Measurements from ENCODE around the gene KAZN.

The KAZN gene

DNA sequence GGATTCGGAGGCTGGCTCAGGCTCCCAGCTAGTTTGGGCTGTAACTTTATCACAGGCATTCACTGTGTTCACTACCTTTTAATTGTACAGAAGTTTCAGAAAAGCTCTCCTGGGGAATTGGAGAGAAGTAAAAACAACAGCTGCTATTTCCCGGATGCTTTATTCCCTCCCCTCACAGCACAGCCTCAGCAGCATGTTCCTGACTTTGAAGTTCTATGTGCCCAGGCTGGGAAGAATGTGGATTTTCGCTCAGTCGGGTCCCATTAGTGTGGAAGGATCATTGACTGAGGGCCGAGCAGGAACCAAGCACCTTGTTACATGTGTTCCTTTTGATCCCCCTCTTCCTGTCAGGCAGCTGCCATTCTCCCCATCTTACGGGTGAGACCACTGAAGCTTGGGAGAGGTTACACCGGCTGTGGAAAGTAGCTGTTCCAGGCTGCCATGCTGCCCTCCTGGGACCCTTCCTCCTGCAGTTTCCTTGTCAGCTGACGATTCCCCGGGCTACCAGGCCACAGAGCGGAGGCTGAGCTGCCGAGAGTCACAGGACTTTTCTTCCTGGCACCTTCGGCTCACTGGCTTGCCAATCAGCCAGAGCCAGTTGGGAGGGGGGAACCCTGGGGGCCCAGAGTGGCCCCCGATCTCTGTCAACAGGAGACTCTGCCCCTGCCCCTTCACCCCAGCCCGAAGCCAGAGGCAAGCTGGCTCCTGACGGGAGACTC is 331.9 kb downstream of the KAZN start:
- Histone ChIP-seq H3K27me3 (ENCODE audit: control insufficient read depth, low read length) (no peaks in the 10 kb centered on the region), H3K36me3 (ENCODE audit: control insufficient read depth, low read length) (no peaks in the 10 kb centered on the region), H3K79me2 (ENCODE audit: control insufficient read depth, low read length) (no peaks in the 10 kb centered on the region), H3K9me3 (ENCODE audit: control insufficient read depth, insufficient read depth, low read length) (no peaks in the 10 kb centered on the region), H3K4me3 (ENCODE audit: low read length) (no peak overlapping the region), H3K9me2 (replicated peaks; ENCODE audit: control insufficient read depth, low read length) (no peaks in the 10 kb centered on the region), H3K27ac (ENCODE audit: low read depth, low read length) (no peak overlapping the region), H3F3A (ENCODE audit: control insufficient read depth, insufficient read depth) (no peaks in the 10 kb centered on the region), H3K4me2 (ENCODE audit: low read length) (no peak overlapping the region), H3K4me1 (ENCODE audit: control insufficient read depth, low read length) (no peaks in the 10 kb centered on the region), H4K20me1 (ENCODE audit: control insufficient read depth, insufficient read depth, low read depth, low read length) (no peaks in the 10 kb centered on the region)
- TF ChIP-seq EZH2phosphoT487 (IDR thresholded peaks at IDR 0.05; ENCODE audit: borderline replicate concordance, low read length): no peak
- TF ChIP-seq CTCF (IDR thresholded peaks at IDR 0.05; ENCODE audit: low read depth, low read length, poor library complexity, severe bottlenecking): no peak

DNA sequence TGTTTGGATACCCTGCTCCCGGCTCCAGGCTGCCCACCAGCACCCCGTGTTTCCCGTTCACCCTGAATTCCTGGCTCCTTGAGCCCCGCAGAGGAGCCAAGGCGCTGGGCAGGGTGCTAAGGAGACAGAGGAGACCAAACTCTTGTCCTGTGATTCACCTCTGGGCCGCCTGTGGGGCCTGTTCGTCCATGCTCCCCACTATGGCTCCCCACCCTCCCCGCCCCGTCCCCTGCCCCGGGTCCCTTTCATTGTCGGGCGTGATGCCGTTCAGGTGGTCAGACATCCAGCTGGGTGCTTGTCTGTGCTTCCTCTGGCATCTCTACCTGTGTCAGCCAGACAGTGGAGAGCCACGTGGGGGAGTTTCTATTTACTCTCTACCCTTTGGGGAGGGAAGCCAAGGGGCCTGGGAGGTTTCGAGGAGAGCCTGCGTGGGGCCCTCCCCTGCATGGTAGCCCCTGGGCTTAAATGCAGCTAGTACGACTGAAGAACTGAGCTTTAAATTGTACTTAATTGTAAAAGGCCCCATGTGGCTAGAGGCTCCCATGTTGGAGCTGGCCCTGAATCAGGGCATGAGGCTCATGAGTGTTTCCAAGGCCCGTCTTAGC is 333.7 kb downstream of the KAZN start:
- H3K27ac ChIP-seq (ENCODE audit: low read depth, low read length): no peak overlapping the region
- no peak overlapping the region for H3K4me2 ChIP-seq (ENCODE audit: low read length)
- no peaks in the 10 kb centered on the region for H3K36me3 ChIP-seq (ENCODE audit: control insufficient read depth, low read length)
- H3F3A ChIP-seq (ENCODE audit: control insufficient read depth, insufficient read depth): no peaks in the 10 kb centered on the region
- H4K20me1 ChIP-seq (ENCODE audit: control insufficient read depth, insufficient read depth, low read depth, low read length): no peaks in the 10 kb centered on the region
- no peaks in the 10 kb centered on the region for H3K9me2 ChIP-seq (replicated peaks; ENCODE audit: control insufficient read depth, low read length)
- no peak overlapping the region for H3K4me3 ChIP-seq (ENCODE audit: low read length)
- no peaks in the 10 kb centered on the region for H3K4me1 ChIP-seq (ENCODE audit: control insufficient read depth, low read length)
- no peaks in the 10 kb centered on the region for H3K9me3 ChIP-seq (ENCODE audit: control insufficient read depth, insufficient read depth, low read length)
- TF ChIP-seq EZH2phosphoT487 (IDR thresholded peaks at IDR 0.05; ENCODE audit: borderline replicate concordance, low read length): no peak
- TF ChIP-seq CTCF (IDR thresholded peaks at IDR 0.05; ENCODE audit: low read depth, low read length, poor library complexity, severe bottlenecking): no peak
- no peaks in the 10 kb centered on the region for H3K79me2 ChIP-seq (ENCODE audit: control insufficient read depth, low read length)
- H3K27me3 ChIP-seq (ENCODE audit: control insufficient read depth, low read length): no peaks in the 10 kb centered on the region

DNA sequence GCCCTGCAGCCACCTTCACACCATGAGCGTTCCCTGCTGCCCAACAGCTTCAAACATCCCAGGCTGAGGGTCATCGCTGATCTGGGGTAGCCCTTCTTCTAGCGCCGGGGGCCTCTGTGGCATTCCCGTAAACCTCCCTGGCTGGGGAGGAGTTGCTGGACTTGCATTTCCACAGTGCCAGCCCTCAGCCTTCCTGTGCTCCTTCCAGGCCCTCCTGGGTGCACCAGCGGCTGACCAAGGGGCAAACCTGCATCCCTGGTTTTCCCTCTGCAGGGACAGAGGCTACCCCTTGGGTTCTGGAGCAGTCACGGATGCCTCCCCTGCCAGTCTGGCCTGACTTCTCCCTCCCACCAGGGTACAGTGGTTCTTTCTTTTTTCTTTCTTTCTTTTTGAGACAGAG is 336.4 kb downstream of the KAZN start:
- no peaks in the 10 kb centered on the region for H3F3A ChIP-seq (ENCODE audit: control insufficient read depth, insufficient read depth)
- H3K4me3 ChIP-seq (ENCODE audit: low read length): no peak overlapping the region
- H3K4me2 ChIP-seq (ENCODE audit: low read length): no peak overlapping the region
- no peaks in the 10 kb centered on the region for H3K4me1 ChIP-seq (ENCODE audit: control insufficient read depth, low read length)
- H3K9me3 ChIP-seq (ENCODE audit: control insufficient read depth, insufficient read depth, low read length): no peaks in the 10 kb centered on the region
- no peaks in the 10 kb centered on the region for H3K79me2 ChIP-seq (ENCODE audit: control insufficient read depth, low read length)
- no peaks in the 10 kb centered on the region for H4K20me1 ChIP-seq (ENCODE audit: control insufficient read depth, insufficient read depth, low read depth, low read length)
- H3K27me3 ChIP-seq (ENCODE audit: control insufficient read depth, low read length): no peaks in the 10 kb centered on the region
- no peak for TF ChIP-seq EZH2phosphoT487 (IDR thresholded peaks at IDR 0.05; ENCODE audit: borderline replicate concordance, low read length)
- TF ChIP-seq CTCF (IDR thresholded peaks at IDR 0.05; ENCODE audit: low read depth, low read length, poor library complexity, severe bottlenecking): no peak
- no peak overlapping the region for H3K27ac ChIP-seq (ENCODE audit: low read depth, low read length)
- H3K36me3 ChIP-seq (ENCODE audit: control insufficient read depth, low read length): no peaks in the 10 kb centered on the region
- H3K9me2 ChIP-seq (replicated peaks; ENCODE audit: control insufficient read depth, low read length): no peaks in the 10 kb centered on the region
